Activated naive CD4-positive, alpha-beta T cell (primary cell): Measurements from ENCODE around the gene TYMP.

Experiments
- DNase-seq, 4 experiments: peaks; one replicate each; lab custom pipeline; 2025; lab: John Stamatoyannopoulos, UW

TYMP gene

DNA sequence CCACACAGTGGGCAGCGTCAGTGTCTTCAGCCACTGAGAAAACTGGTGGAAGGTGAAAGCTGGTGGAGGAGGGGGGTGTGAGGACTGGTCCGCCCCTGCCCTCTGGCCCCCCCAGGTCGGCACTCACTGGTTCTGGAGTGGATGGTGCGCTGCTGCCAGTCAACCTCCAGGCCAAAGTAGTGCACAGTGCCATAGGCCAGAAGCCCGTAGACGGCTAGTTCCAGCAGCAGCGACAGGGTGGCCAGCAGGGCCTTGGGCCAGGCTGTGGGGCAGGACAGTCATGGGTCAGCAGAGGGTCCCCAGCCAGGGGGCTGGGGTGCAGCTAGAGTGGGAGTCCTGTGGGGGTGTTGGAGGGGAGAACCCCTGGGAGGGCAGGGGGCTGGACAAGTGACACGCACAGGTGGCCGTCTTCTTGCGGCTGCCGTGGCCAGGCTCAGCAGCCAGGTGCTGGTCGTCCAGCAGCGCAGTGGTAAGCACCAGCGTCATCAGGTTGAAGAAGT lies 24.5 kb downstream of the TYMP start:
- DNase-seq = no peak

DNA sequence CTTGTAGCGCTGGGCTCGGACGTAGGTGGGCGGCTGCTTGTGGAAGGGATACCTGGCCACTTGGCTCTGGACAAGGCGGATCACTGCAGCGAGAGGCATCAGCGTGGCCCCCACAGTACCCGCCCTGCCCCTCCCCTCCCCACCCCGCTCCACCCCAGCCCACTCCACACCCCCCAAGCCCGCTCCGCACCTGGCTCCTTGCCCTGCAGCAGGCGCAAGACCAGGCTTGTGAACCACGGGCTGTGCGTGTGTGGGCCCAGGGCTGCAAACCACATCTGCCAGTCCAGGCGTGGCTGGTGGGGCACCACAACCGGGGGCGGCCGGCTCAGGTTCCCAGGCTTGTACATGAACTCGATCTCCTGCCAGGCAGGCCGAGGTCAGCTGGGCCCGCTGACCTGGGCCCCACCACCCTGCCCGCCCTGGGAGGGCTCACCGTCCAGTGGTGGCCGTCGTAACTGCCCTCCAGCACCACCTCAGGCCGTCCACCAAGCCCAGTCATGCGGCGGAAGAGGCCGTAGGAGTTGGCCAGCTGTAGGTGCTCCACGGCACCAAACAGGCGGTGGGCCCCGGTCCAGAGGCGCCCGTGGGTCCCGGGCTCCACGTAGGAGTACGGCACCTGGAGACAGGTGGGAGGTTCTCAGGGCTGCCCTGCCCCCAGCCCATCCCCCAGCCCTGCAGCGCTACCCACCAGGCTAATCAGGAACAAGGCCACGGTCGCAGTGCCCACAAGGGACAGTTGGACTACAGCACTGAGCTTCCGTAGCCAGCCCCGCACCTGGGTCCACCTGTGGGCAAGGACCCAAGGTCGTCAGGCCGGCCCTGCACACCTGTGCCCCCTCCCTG lies 25.2 kb downstream of the TYMP start:
- DNase-seq = no peak

DNA sequence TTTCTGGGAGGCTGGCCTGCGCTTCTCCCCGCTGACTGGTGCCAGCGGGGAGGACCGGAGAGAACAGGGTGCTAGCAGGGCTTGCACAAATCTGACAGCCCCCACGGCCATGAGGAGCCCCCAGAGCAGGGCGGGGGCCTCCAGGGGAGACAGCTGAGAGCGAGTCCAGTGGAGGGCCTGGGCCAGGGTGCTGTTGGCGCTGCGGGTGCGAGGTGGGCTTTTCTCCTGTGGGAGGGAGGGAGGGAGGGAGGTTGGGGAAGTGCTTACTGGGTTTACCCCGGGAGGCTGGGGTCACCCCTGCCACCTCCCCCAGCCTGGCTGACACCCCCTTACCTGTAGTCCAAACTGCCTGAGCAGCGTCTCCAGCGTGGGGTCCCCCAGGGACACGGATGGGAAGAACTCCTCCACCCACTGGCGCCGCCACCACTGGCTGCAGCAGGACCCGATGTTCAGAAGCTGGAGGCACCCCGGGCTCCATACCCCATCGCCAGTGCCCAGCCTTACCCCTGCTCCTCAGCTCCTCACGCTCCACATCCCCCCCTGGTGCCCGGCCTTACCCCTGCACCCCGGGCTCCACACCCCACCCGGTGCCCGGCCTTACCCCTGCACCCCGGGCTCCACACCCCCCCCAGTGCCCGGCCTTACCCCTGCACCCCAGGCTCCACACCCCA lies 26.2 kb downstream of the TYMP start:
- no peak for DNase-seq

DNA sequence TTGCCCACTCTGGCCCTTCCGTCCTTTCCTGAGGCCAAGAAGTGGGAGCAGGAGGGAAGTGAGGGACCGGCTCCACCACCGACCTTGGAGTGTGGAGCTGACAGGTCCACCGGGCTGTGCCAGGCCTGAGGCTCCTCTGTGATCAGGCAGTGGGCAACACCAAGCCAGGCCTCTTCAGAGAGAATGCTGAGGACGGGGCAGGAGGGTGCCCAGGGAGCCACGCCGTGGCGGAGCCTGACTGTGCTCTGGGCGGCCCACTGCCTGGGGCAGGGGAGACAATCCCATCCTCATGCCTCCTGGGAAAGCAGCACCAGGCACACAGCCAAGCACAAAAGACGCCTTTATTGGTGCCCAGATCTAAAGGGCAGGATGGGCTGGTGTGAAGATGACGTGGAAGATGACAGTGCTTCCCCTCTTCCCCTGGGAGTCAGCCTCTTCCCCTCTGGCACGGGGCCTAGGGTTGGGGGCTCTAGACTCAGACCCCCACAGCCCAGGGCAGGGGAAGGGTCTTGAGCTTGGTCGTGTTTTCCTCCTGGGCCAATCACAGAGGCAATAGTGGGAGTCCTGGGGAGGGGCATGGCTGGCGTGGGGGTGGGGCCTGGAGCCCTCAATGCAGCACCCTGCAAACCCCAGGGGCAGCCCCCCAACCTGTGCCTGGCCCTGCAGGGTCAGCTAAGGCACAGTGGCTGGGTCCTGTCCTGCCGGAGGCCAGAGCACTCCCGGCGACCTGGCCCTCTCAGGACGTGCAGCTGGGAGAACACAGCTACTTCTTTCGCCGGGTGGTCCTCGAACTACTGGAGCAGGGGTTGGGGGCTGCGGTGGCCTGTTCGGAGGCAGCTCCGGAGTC lies 27.0 kb downstream of the TYMP start:
- no peak for DNase-seq

DNA sequence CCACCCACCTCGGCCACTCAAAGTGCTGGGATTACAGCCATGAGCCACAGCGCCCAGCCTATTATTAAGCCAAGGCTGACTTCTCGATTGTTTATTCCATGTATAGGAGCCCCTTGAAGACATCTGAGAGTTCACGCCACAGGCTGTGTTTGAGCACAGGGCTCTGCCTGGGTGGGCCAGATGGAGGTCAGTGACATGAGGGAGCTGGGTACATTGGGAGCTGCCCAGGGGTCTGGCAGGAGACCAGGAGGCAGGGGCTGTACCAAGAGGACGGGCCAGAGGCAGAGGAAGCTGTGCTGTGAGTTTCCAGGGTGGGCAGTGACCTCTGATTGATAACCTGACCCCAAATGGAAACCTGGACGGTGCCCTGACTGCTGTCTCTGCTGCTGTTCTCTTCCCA lies 27.7 kb downstream of the TYMP start:
- DNase-seq = no peak

DNA sequence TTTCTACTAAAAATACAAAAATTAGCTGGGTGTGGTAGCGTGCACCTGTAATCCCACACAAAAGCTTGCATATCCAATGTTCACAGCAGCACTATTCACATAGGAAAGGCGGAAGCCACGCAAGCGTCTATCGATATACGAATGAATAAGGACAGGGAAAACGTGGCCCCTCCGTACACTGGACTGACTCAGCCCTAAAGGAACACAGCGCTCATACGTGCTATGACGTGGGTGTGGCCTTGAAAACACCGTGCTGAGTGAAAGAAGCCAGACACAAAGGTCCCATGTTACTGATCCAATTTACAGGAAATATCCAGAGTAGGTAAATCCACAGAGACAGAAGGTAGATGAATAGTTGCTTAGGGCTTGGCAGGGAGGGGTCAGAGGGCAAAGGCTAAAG lies 29.4 kb downstream of the TYMP start:
- no peak for DNase-seq

DNA sequence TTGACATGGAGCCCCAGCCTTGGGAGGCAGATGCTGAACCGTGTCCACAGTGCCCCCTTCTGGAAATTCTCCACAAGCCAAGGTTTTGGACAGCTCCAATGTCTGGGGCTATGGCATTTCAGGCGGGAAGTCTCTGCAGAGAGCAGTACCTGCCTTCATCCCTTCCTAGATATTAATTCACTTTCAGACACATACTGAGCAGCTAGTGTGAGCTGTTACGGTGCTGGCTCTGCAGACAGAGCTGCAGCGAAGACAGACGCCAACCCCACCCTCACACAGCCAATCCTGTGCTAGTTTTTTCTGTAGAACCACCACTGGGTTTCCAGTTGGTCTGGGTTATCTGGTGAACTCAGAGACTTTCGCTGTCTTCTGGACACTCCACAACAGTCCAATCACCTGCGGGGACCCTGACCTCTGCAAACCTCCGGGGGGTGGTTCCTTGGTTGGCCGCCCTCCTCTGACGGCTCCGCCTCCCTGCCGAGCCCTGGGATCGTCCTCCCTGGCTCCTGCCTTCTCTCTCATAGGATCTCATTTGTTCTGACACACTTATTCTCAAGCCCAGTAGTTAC lies 31.4 kb downstream of the TYMP start:
- peak in 2 of 4 experiments; percentile 38 to 53 for DNase-seq

DNA sequence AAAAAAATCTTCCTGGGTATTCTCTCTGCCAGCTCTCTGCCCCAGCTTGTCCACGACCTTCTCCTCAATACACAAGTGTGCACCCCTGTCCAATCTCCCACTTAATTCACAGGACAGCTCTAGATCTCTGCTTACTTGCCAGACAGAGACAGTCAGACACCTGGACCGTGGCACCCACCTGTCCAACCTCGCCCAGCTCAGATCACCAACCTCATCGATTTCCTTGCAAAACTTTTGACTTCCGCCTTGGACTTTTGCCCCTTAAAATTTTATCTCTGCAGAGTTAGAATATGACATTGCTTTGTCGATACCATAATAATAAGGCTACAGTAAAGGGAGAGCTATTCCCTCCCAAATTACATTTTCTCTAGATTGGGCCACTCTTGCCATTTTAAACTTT lies 32.7 kb downstream of the TYMP start:
- DNase-seq = no peak

DNA sequence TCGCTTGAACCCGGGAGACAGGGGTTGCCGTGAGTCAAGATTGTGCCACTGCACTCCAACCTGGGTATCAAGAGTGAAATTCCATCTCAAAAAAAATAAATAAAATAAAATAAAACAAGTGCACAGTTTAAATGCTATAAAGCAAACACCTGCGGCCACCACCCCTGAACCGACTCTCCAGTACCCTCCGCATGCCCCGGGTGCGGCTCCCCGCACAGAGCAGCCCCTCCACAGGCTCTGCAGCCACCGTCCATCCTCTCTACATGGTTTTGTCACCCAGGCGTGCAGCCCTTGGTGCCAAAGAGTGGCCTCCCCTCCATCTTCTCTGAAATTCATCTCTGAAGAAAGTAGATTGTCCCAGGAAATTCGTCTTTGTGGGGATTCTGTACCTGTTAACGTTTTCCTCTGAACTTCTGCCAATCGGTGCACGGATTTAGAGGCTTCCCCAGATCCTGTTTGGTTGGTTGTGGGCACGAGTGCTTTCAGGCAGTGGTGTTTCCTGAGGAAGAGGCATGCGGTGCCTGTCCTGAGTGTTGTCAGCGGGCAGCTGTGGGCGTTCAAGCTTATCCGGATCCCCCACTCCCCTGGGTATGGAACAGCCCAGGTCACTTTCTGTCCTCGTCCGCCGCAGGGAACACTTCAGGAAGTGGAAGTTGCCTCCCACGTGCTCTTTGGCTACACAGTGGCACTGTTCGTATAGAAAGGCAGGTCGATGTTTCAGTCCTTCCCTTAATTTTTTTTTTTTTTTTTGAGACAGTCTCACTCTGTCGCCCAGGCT lies 39.1 kb downstream of the TYMP start:
- no peak for DNase-seq

DNA sequence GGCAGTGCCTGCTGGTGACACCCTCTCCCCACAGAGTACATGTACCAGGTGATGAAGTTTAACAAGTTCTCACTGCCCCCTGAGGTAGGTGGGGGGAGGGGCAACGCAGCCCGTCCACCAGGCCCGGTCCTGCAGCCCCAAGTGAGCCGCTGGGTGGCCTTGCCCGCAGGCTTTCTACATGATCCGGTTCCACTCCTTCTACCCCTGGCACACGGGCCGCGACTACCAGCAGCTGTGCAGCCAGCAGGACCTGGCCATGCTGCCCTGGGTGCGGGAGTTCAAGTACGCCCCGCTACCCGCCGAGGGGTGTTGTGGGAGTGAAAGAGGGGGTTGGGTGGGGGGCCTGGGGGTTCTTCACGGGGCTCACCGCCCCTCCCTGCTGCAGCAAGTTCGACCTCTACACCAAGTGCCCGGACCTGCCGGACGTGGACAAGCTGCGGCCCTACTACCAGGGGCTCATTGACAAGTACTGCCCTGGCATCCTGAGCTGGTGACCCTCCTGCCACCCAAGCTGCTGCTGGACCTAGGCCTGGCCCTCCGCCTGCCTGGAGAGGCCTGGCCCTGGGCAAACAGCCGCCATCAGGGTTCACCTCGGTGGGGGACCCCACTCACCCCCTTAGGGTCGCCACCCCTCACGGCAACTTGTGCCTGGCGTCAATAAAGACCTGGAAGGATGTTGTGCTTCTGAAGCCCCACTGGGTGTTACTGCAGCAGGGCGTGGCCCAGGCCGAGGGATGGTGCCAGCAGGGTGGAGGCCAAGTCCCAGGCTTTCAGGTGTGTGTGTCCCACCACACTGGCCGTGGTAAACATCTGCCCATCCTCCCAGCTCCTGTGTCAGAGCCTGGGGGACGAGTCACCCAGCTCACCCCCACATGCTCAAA lies 40.2 kb downstream of the TYMP start:
- DNase-seq = no peak

DNA sequence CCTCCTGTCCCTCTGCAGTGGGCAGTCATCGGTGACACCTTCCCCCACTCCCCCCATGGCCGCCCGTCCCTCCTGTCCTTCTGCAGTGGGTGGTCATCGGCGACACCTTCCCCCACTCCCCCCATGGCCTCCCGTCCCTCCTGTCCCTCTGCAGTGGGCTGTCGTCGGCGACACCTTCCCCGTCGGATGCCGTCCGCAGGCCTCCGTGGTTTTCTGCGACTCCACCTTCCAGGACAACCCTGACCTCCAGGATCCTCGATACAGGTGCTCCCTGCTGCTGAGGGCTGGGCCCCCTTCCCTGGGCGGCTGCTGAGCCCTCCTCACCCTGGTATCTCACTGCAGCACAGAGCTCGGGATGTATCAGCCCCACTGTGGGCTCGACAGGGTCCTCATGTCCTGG lies 40.9 kb downstream of the TYMP start:
- DNase-seq = no peak

DNA sequence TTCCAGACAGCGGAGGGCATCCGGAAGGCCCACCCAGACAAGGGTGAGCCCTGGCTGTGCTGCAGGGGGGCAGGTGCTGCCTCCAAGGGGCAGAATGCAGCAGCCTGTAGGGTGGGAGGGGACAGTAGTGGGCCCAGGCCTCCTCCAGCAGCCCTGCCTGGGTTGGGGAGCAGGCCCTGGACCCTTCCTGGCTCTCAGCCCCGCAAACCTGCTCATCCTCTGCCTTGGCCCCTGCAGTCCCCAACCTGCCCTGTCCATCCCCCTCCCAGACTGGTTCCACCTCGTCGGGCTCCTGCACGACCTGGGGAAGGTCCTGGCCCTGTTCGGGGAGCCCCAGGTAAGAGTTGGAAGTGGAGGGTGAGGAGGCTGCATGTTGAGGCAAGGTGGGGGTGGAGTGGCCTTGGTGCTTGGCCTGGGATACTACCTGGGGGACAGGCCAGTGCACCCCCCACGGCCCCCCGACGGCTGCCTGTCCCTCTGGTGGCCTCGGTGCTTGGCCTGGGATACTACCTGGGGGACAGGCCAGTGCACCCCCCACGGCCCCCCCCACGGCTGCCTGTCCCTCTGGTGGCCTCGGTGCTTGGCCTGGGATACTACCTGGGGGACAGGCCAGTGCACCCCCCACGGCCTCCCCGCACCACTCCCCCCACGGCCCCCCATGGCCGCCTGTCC lies 41.7 kb downstream of the TYMP start:
- no peak for DNase-seq

DNA sequence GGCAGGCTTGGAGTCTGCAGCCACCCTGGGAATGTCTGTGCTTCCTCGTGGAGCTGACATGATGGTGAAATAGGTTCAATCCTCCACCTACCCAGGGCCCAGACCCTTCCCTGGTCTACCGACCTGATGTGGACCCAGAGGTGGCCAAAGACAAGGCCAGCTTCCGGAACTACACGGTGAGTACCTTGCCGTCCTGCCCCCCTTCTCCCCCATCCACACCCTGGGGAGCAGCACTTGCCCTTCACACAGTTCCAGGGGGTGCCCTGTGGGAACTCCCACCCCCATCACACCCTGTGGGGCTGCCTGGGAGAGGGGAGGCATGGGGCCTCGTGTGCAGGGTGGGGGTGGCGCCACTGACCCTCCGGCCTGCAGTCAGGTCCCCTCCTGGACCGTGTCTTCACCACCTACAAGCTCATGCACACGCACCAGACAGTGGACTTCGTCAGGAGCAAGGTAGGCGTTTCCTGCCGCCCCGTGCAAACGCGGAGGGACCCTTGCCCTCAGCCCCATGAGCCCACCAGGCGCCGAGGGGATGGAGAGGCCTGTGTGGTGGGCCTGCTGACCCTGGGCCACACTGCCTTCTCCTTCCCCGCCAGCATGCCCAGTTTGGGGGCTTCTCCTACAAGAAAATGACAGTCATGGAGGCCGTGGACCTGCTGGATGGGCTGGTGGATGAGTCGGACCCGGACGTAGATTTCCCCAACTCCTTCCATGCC lies 42.4 kb downstream of the TYMP start:
- no peak for DNase-seq

DNA sequence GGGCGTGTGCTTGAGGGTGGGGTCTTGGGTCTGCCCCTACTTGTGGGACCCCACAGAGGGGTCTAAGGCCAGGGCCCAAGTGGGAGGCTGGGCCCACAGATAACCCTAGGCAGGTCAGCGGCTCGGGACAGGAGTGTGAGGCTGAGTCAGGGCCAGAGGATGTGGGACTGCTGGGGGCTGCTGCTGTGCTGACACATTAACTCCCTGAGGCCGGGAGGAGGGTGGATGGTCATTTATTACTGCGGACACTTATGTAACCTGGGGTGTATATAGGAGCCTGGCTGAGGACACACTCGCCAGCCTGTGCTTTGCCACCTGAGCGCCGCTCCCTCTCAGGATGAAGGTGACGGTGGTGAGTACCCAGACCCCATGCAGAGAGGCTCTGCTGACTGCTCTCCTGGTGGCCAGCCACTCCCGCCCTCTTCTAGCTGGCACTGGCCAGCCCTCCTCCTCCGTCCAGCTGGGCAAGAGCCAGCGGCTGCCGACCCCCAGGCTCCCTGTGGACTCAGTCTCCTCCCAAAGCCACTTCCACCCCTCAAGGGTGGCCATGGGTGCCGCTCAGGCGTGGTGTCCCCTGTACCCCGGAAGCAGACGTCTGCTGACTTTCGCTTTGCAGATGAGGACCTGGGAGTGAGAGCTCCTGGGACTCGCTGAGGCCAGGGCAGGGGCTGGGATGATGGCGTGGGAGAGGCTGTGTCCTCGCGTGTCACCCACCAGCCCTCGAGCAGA lies 43.1 kb downstream of the TYMP start, which contains the start of gene MIOX:
TSS of gene MIOX (plus strand) at position 299 of the 729 bp plus-strand sequence. CDS start at position 338, 39 bp downstream.
- no peak for DNase-seq

DNA sequence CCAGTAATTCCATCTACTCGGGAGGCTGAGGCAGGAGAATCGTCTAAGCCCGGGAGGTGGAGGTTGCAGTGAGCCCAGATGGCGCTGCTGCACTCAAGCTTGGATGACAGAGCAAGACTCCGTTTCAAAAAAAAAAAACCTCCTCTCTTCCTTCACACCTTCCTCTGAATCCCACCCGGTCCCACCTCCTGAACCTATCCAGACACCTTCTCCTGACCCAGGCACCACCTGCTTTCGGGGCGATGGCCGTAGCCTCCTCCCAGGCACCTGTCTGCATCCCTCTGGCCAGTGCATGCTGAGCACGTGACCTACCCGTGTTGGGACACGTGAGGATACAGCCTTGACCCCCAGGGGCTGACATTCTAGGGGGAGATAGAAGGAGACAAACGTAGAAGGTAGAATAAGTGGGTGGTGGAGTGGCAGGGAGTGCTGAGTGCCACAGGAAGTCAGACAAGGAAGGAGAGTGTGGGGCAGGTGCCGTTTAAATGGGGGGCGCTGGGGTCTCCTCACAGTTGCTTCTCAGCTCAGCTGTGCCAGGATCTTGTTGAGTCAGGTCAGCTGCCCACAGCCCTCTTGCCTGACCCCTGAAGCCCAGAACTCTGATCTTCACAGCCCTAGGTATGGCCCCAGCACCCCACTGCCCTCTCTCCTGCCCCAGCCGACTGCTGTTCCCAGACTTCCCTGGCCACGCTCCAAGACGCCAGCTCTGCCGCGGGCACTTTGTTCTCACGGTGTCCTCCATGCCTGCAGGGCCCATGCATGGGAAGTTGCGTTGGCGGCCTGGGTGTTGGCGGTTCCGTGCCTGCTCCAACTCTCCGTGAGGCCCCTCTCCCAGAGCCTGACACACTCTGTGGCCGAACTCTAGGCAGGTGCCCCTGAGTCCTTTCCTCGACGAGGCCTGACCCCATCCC lies 44.3 kb downstream of the TYMP start:
- DNase-seq = no peak

DNA sequence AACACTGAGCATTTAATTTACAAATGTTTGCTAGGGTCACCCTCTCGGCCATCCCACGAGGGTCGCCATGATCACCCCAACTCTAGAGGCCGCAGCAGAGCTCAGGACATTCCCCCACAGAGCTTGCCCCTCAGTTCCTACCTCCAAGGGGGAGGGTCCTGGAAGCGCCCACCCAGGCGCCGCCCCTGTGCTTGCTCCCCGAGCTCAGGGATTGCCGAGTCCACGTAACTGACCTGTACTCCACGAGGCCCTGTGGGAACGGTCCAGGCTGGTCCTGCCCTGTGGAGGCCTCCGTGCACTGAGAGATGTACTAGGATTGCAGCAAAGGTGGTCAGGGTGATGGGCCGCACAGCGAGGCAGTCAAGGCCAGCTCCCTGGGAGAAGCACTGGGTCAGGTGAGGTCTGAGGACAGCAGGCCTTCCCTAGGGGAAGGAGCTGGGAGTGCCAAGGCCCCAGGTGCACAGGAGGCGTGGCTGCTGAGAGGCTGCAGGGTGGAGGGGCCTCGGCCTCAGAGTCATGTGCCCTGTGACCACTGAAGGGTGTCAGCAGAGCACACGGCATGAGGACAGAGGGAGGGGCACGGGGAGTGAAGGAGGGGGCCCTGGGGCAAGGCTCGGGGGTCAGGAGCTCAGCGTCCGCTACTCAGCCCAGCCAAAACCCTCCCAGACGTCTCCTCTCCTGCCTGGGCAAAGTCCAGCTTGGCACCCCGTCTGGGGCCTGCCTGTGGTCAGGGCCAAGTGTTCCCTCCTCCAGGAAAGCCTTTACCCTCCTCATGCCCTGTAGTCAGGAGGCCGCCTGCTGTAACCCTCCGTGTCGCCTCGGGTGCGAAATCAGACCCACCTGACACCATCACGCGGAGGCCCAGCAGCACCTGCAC lies 45.6 kb downstream of the TYMP start:
- no peak for DNase-seq
